Measurements from ENCODE around the gene OGFOD2.

DNA sequence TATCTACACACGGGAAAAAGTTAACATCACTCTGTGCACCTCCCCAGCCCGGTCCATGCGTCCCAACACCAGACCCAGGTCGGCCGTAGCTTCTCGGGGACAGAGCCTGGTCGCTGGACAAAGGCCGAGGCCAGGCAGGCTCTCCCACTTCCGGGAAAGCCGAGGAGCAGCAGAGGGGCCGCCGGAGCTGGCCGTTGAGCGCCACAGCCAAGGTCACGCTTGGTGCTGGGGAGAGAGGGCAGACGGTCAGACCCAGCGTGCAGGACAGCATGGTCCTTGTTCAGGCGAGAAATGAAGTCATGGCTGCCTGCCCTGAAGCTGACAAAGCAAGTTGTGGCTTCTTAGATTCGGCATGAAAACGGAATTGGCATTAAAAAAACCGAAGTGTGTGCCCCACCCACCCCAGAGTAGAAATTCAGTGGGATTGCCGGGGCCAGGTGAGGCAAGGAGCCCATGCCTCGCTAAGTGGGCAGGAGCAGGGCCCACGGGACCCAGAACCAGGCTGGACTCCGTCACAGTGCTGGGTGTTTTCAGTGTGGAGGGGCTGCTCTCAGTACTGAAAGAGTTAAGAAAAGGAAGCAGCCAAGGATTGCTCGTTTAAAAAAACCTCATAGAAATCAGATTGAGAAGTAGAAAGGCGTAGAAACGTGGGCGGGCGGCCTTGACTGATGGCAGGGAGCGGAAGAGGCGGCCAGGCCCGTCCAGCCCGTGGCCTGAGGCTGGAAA, 9.7 kb downstream of the OGFOD2 start:
- no peak for TF ChIP-seq OSR1 (CRISPR knock-in tag; IDR thresholded peaks at IDR 0.05)
- TF ChIP-seq, protein P1, sequence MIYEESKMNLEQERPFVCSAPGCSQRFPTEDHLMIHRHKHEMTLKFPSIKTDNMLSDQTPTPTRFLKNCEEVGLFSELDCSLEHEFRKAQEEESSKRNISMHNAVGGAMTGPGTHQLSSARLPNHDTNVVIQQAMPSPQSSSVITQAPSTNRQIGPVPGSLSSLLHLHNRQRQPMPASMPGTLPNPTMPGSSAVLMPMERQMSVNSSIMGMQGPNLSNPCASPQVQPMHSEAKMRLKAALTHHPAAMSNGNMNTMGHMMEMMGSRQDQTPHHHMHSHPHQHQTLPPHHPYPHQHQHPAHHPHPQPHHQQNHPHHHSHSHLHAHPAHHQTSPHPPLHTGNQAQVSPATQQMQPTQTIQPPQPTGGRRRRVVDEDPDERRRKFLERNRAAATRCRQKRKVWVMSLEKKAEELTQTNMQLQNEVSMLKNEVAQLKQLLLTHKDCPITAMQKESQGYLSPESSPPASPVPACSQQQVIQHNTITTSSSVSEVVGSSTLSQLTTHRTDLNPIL (CRISPR knock-in tag; IDR thresholded peaks at IDR 0.05; ENCODE audit: low read depth), result no peak
- TF ChIP-seq BACH2 (CRISPR knock-in tag; IDR thresholded peaks at IDR 0.05; ENCODE audit: borderline replicate concordance), result no peak
- no peak for TF ChIP-seq ZFP3 (CRISPR knock-in tag; IDR thresholded peaks at IDR 0.05)
- TF ChIP-seq, protein P2, sequence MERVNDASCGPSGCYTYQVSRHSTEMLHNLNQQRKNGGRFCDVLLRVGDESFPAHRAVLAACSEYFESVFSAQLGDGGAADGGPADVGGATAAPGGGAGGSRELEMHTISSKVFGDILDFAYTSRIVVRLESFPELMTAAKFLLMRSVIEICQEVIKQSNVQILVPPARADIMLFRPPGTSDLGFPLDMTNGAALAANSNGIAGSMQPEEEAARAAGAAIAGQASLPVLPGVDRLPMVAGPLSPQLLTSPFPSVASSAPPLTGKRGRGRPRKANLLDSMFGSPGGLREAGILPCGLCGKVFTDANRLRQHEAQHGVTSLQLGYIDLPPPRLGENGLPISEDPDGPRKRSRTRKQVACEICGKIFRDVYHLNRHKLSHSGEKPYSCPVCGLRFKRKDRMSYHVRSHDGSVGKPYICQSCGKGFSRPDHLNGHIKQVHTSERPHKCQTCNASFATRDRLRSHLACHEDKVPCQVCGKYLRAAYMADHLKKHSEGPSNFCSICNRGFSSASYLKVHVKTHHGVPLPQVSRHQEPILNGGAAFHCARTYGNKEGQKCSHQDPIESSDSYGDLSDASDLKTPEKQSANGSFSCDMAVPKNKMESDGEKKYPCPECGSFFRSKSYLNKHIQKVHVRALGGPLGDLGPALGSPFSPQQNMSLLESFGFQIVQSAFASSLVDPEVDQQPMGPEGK (CRISPR knock-in tag; IDR thresholded peaks at IDR 0.05; ENCODE audit: borderline replicate concordance), result no peak
- TF ChIP-seq ESRRG (CRISPR knock-in tag; IDR thresholded peaks at IDR 0.05), result no peak
- no peak for TF ChIP-seq PPARA (CRISPR knock-in tag; IDR thresholded peaks at IDR 0.05; ENCODE audit: borderline replicate concordance)
